ENCODE measurements around the gene SH3PXD2B.

The SH3PXD2B gene

GRCh38 chr5:172423379-172424110 is 30.8 kb downstream of the SH3PXD2B start:
- Histone ChIP-seq H3K9ac (ENCODE audit: low read depth, low read length) (no peak overlapping the region), H3K79me2 (ENCODE audit: insufficient read depth, low read length) (no peaks in the 10 kb centered on the region), H3K27ac (ENCODE audit: low read length) (no peak overlapping the region), H2AFZ (ENCODE audit: low read depth, low read length) (no peak overlapping the region), H3K9me3 (ENCODE audit: insufficient read depth, low read length, severe bottlenecking) (no peaks in the 10 kb centered on the region), H3K4me2 (ENCODE audit: insufficient read depth, low read length) (no peak overlapping the region), H3K4me3 (ENCODE audit: low read depth in 1 of 2, low read length in 2 of 2) (no peak overlapping the region), H3K4me1 (ENCODE audit: insufficient read depth, low read length) (no peaks in the 10 kb centered on the region), H3K36me3 (ENCODE audit: insufficient read depth, low read length) (no peaks in the 10 kb centered on the region), H4K20me1 (ENCODE audit: insufficient read depth, low read length) (no peaks in the 10 kb centered on the region), H3K27me3 (ENCODE audit: insufficient read depth, low read length, poor library complexity) (no peaks in the 10 kb centered on the region)
- no peak for DNase-seq
- no peak for ATAC-seq (ENCODE audit: insufficient read depth, low read depth)
- TF ChIP-seq CTCF (IDR thresholded peaks at IDR 0.05; ENCODE audit: borderline replicate concordance, extremely low read depth, low read length, poor library complexity, severe bottlenecking) (no peak), EZH2 (IDR thresholded peaks at IDR 0.05; ENCODE audit: borderline replicate concordance, low read depth, low read length, severe bottlenecking) (no peak)

GRCh38 chr5:172422255-172422654 is 32.1 kb downstream of the SH3PXD2B start:
- TF ChIP-seq CTCF (IDR thresholded peaks at IDR 0.05; ENCODE audit: borderline replicate concordance, extremely low read depth, low read length, poor library complexity, severe bottlenecking) (no peak), EZH2 (IDR thresholded peaks at IDR 0.05; ENCODE audit: borderline replicate concordance, low read depth, low read length, severe bottlenecking) (no peak)
- H3K9me3 ChIP-seq (ENCODE audit: insufficient read depth, low read length, severe bottlenecking), result no peaks in the 10 kb centered on the region
- ATAC-seq (ENCODE audit: insufficient read depth, low read depth) (no peak), DNase-seq (no peak)
- no peak overlapping the region for H3K9ac ChIP-seq (ENCODE audit: low read depth, low read length)
- no peaks in the 10 kb centered on the region for H3K27me3 ChIP-seq (ENCODE audit: insufficient read depth, low read length, poor library complexity)
- H3K4me1 ChIP-seq (ENCODE audit: insufficient read depth, low read length), result no peaks in the 10 kb centered on the region
- no peak overlapping the region for H3K27ac ChIP-seq (ENCODE audit: low read length)
- H4K20me1 ChIP-seq (ENCODE audit: insufficient read depth, low read length), result no peaks in the 10 kb centered on the region
- no peak overlapping the region for H2AFZ ChIP-seq (ENCODE audit: low read depth, low read length)
- H3K4me2 ChIP-seq (ENCODE audit: insufficient read depth, low read length), result no peak overlapping the region
- no peaks in the 10 kb centered on the region for H3K36me3 ChIP-seq (ENCODE audit: insufficient read depth, low read length)
- no peak overlapping the region for H3K4me3 ChIP-seq (ENCODE audit: low read depth in 1 of 2, low read length in 2 of 2)
- no peaks in the 10 kb centered on the region for H3K79me2 ChIP-seq (ENCODE audit: insufficient read depth, low read length)

GRCh38 chr5:172421020-172421419 is 33.3 kb downstream of the SH3PXD2B start:
- Histone ChIP-seq H3K36me3 (ENCODE audit: insufficient read depth, low read length) (no peaks in the 10 kb centered on the region), H3K4me3 (ENCODE audit: low read depth in 1 of 2, low read length in 2 of 2) (no peak overlapping the region), H3K79me2 (ENCODE audit: insufficient read depth, low read length) (no peaks in the 10 kb centered on the region), H3K9ac (ENCODE audit: low read depth, low read length) (no peak overlapping the region), H3K4me1 (ENCODE audit: insufficient read depth, low read length) (no peaks in the 10 kb centered on the region), H4K20me1 (ENCODE audit: insufficient read depth, low read length) (no peaks in the 10 kb centered on the region), H3K27me3 (ENCODE audit: insufficient read depth, low read length, poor library complexity) (no peaks in the 10 kb centered on the region), H2AFZ (ENCODE audit: low read depth, low read length) (no peak overlapping the region), H3K27ac (ENCODE audit: low read length) (no peak overlapping the region), H3K4me2 (ENCODE audit: insufficient read depth, low read length) (no peak overlapping the region), H3K9me3 (ENCODE audit: insufficient read depth, low read length, severe bottlenecking) (no peaks in the 10 kb centered on the region)
- ATAC-seq (ENCODE audit: insufficient read depth, low read depth), result no peak
- TF ChIP-seq CTCF (IDR thresholded peaks at IDR 0.05; ENCODE audit: borderline replicate concordance, extremely low read depth, low read length, poor library complexity, severe bottlenecking) (no peak), EZH2 (IDR thresholded peaks at IDR 0.05; ENCODE audit: borderline replicate concordance, low read depth, low read length, severe bottlenecking) (no peak)
- DNase-seq, result no peak

Data from DND-41 (cell line).